Measurements from ENCODE around the gene GIMAP4. TPM values are rescaled to one million over a fixed set of nuclear protein-coding genes. Genes with fewer than 3 reads are reported as not detected.
"Not testable (repeated sequence)": the region's sequence is repeated elsewhere in the genome, so short reads cannot be mapped to it uniquely, and the experiment has no call there.

Gene GIMAP4
- polyA plus RNA-seq, 4 donors, result 14.9 to 26.2 (median 21.7) TPM

DNA sequence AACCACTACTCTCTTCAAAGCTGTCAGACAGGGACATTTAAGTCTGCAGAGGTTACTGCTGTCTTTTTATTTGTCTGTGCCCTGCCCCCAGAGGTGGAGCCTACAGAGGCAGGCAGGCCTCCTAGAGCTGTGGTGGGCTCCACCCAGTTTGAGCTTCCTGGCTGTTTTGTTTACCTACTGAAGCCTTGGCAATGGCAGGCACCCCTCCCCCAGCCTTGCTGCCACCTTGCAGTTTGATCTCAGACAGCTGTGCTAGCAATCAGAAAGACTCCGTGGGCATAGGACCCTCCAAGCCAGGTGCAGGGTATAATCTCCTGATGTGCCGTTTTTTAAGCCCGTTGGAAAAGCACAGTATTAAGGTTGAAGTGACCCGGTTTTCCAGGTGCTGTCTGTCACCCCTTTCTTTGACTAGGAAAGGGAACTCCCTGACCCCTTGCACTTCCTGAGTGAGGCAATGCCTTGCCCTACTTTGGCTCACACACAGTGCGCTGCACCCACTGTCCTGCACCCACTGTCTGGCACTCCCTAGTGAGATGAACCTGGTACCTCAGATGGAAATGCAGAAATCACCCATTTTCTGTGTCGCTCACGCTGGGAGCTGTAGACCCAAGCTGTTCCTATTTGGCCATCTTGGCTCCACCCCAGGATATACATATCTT is 12.9 kb downstream of the GIMAP4 start:
- DNase-seq (ENCODE audit: low read depth in 4 of 4, low spot score in 3 of 4), result not testable (repeated sequence)

DNA sequence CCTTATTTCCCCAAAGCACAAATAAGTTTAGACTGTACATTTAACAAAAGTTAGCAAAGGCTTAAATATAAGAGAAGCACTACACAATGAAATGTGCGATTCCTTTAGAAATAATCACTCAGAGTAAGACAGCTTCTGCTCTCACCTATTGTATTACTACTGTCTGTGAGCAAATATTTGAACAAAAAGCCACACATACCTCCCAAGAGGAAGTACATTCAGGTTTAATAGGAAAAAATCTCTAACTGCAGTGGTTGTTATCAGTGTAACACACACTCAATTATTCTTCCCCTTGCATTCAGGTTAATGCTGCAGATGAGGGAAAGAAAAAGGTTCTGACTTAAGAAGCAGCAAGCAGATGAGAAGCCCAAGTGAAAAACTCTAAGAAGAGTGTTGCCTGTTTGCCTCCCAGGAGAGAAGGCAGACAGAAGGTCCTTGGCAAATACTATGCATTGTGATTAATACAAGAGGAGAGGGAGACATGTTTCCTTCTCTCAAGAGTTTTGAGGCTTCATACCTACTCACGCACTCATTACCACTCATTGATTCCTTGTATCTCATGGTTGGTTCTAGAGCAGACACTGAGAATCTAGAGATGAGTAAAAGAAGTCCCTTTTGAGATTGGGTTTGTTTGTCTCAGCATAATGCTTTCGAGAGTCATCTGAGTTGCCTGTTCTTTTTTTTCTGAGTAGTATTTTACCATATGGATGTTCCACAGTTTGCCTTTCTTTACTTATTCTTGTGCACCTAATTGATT is 13.6 kb downstream of the GIMAP4 start:
- DNase-seq (ENCODE audit: low read depth in 4 of 4, low spot score in 3 of 4), result no peak

DNA sequence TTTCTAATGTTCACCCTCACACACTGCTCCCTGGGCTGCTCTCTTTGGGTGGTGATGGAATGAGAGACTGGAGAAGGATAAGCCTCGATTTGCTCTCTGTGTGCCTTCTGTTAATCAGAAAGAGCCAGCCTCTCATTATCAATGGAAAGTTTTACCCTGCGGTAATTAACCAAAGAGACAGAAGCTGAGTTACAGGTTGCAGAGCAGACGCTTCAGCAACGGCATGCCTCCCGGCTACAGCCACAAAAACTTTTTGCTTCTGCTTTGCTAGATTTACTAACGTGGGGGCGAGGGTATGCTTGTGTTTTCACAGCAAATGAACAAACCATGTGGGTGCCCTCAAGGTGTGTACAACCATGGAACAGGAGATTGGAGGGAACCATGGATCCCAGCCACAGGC is 18.0 kb downstream of the GIMAP4 start:
- DNase-seq (ENCODE audit: low read depth in 4 of 4, low spot score in 3 of 4), result no peak

DNA sequence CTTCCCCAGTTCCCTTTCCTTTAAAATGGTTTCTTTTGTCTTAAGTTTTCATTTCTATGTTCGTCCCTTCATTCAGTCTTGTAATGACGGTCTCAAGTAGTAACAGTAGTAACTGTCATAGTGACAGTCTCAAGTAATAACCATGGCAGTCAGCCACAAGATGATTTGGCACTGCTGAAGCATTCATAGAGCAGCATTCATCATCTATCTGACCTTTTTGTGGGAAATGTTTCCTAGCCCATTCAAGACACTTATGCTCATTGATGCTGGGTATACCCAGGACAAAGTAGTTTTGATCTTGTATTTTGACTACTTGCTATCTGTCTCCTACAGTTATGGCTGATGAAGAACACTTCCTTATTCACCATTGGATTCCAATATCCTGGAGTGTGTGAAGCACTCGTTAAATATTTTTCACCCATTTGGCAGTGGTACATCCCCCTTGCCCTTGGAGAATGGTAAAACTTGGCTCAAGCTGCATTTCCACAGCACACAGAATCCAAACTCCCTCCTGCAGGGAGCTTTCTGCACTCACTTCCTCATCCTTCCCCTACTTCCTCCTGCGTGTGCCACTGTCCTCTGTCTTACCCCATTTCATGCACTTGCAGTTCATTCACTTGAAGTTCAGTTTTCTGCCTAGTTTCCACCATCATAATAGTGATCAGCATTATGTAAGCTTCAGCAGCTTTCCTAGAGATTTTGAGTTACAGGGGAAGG is 19.0 kb downstream of the GIMAP4 start:
- DNase-seq (ENCODE audit: low read depth in 4 of 4, low spot score in 3 of 4), result no peak

DNA sequence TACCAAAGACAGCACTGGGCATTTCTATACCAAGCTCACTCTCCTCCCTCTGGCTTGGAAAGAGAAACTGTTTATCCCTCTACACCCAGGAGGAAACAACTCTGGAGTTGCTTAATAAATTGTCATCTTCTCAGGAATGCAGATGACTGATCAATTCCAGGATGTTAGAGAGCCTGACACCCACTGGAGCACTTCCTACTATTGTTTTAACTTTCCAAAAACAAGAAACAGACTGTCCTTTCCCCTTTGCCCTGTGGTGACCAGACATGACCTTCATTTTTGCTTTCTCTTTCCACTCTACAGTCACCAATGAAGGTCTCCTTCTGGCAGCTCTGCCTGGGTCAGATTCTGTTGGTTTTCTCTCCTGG is 19.6 kb downstream of the GIMAP4 start:
- no peak for DNase-seq (ENCODE audit: low read depth in 4 of 4, low spot score in 3 of 4)

DNA sequence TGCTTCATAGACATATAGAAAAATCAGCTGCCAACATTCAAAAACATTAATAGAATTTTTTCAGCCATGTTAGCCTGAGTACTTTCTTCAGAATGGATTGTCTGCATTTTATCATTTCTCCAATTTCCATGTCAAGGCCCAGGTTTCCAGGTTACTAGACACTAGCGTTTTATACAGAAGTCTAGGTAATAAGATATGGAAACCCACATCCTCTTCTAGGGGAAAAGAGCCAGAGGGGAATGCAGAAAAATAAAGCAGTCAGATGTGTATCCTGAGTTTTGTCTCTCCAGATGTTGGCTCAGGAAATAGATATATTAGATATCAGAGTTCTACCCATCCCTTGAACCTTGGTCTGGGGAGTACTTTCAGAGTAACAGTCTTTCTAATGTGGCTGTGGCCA is 20.4 kb downstream of the GIMAP4 start:
- no peak for DNase-seq (ENCODE audit: low read depth in 4 of 4, low spot score in 3 of 4)

DNA sequence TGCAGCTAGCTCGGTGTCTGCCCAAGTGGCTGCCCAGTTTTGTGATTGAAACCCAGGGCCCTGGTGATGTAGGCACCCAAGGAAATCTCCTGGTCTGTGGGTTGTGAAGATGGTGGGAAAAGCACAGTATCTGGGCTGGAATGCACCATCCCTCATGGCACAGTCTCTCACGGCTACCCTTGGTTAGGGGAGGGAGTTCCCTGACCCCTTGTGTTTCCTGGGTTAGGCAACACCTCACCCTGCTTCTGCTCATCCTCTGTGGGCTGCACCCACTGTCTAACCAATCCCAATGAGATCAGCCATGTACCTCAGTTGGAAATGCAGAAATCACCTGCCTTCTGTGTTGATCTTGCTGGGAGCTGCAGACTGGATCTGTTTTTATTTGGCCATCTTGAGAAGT is 27.6 kb downstream of the GIMAP4 start:
- no peak for DNase-seq (ENCODE audit: low read depth in 4 of 4, low spot score in 3 of 4)

DNA sequence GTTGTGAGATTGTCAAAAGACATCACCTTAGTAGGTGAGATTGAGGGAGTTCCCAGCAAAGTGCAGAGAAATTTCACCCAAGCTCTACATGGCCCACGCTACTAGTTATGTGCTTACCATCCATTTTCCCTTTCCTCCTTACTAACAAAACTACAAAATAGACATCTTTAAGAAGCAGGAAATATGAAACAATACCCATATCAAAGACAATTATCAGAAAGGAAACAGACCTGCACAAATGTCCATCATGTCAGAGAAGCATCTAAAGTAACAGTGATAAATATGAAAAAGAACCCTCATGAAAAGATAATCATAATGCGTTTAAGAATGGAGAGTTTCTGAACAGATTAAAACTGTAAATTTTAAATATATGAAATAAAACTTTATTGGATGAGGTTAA is 28.2 kb downstream of the GIMAP4 start:
- DNase-seq (ENCODE audit: low read depth in 4 of 4, low spot score in 3 of 4), result no peak

DNA sequence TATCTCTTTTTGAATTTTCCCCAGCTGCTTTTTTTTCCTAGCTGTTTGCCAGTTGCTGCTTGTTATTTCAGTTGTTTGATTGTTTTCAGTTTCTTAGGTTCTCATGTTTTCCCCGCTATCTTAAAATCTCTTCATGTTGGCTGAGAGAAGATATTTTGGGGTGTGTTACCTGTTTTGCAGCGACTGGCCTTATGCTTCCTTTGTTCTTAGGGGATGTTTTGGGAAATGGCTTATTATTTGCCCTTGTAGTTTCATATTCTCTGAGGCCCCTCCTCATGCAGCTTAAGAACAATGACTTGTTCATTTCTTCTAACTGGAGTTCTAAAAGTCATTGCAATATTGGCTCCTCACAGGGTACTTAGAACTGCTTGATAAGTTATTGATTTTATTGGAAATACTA is 36.4 kb downstream of the GIMAP4 start:
- not testable (repeated sequence) for DNase-seq (ENCODE audit: low read depth in 4 of 4, low spot score in 3 of 4)

DNA sequence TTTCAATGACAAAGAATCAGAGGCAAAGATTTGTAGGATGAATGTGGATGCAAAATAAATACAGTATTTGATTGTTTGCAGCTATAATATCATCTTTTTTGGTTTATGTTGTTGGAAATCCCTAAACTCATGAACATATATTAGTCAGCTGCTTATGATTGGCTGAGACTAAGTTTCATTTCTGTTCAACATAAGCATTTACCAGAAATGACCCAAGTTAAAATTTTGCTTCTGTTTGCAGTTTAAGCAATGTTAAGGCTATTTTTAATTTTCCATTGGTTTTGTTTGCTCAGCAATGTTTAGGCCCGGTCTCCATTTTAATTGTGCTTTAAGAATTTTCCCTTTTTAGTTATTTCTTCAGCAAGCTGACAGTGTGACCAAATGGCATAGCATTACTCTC is 43.0 kb downstream of the GIMAP4 start:
- DNase-seq (ENCODE audit: low read depth in 4 of 4, low spot score in 3 of 4), result no peak

DNA sequence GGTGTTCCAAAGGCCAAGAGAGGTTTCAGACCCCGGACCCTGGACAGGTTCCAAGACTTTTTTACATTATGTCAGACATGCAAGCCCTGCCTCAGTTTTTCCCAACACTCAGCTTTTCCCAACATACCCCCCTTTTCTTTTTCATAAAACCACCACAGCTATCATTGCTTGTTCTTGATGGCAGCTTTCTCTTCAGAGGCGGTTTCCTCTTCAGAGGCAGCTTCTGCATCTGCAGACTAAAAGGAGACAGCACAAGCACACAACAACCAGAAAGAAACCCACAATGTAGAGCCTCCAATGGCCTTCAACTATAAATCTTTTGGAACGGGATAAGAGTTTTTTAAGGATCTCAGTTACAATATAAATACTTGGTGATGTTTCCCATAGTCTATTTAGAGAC is 45.7 kb downstream of the GIMAP4 start:
- DNase-seq (ENCODE audit: low read depth in 4 of 4, low spot score in 3 of 4), result no peak

DNA sequence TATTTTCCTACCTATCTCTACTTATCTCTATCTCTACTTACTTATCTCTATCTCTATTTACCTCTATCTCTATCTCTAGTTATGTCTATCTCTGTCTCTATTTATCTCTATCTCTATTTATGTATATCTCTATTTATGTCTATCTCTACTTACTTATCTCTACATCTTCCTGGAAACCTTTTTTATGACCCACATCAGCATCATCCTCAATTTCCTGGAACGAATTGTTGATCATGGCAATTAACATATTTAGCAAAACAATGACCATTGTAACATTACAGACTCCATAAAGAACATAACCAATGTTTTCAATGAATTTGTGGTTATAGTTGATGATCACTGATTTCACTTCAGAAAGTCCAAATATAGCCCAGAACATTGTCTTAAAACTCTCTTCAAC is 46.7 kb downstream of the GIMAP4 start:
- no peak for DNase-seq (ENCODE audit: low read depth in 4 of 4, low spot score in 3 of 4)

DNA sequence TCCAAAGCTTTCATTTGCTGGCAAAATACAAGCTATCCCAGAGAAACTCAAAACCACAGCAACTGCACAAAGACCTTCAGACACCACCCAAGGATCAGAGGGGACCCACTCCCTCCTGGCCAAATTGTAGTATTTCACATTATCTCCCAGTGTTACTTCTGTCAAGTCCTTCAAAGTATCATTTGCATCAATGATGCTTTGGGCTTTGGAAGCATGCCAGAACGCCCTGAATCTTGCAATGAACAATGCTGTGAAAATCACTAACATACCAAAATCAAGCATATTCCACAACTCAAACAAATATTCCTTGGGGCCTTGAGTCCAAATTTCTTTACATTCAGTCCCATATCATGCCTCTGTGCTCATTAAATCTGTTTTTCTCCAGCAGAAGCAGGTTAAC is 47.2 kb downstream of the GIMAP4 start:
- DNase-seq (ENCODE audit: low read depth in 4 of 4, low spot score in 3 of 4), result not testable (repeated sequence)

DNA sequence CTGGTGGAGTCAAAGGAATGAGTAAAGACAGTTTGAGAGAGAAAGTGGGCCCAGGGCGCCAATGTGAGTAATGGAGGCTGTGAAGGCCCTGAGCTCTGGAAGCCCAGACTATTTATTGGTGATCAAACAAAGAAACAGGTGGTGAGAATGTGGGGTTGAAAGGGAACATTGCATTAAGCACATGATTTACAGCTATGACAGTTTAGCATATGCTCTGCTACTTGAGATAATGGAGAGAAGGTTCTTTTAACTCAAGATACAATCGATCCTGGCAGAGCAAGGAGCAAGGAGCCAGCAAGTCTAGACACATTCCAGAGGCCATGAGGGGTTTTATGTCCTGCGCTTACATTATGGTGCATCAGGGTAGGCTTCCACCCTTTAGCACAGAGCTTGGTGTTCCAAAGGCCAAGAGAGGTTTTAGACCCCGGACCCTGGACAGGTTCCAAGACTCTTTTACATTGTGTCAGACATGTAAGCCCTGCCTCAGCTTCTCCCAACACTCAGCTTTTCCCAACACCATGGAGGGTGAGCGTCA is 48.1 kb downstream of the GIMAP4 start:
- not testable (repeated sequence) for DNase-seq (ENCODE audit: low read depth in 4 of 4, low spot score in 3 of 4)

DNA sequence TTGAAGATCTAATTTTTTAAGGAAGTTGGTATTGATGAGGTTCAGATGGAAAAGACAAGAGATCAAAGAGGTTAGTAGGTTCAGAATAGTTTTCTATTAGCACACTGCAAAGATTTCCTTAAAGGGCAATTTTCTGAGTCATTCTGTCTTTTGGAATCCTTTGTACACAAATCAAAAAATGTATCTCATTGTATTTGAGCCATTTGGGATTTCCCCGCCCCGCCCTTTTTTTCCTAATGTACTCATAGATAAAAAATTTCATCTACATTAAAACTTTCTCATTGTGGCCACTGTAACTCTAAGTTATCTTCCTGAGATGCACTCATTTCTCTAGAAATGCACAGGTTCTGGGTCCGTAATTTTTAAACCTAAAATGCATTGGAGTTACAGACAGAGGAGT is 52.9 kb downstream of the GIMAP4 start:
- no peak for DNase-seq (ENCODE audit: low read depth in 4 of 4, low spot score in 3 of 4)

DNA sequence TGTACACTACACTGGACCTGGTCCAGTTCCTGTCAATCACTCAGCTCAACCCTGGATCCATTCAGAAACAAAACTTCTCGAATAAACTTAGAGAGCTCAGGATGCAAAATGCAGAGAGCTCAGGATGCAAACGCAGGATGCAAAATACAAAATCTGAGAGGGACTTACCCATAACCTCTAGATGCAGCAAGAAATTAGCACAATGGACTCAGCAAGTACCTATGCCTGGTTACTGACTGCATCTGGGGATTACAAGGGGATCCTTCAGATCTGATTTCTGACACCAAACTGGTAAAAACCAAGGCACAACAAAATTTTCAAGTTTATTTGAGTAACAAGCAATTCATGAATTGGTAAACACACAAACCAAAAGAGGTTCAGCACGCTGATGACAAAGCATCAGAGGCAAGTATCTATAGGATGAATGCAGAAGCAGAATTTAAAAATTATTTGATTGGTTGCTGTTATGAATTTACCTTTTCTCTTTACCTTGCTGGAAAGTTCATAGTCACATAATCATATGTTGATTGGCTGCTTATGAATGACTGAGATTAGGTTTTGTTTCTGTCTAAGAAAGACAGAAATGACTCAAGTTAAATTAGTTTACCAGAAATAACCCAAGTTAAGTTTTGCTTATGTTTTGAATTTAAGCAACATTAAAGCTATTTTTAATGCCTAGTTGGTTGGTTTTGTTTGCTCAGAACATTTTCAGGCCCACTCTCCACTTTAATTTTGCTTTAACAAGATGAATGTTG is 53.6 kb downstream of the GIMAP4 start:
- DNase-seq (ENCODE audit: low read depth in 4 of 4, low spot score in 3 of 4), result no peak

DNA sequence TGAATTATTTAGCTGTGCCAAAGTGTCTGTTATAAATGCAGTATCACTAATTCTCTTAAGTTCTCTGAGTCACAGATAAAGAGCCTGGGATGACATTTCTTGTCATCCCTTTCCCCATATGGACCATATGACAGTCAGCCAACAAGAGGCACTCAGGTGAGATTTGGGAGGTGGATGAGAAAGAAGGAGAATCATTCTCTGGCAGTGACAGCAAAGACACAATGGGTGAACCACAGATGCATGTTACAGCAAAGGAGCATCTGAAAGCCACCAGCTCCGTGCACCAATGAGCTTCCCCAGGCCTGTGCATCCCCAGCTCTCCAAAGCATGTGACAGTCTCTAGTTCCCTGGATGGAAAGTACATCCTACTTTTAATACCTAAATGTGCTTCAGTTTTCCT is 54.2 kb downstream of the GIMAP4 start:
- DNase-seq (ENCODE audit: low read depth in 4 of 4, low spot score in 3 of 4), result no peak
